Fibroblast of skin of left quadriceps (primary cell): ENCODE data around the gene TDRD15.
"Not testable (repeated sequence)": the region's sequence is repeated elsewhere in the genome, so short reads cannot be mapped to it uniquely, and the experiment has no call there.

ENCODE experiments used
- DNase-seq, 2 experiments: peaks; one replicate each; pipeline ENCODE4 v3.0.0-alpha.2; 2013; ENCODE audit warnings: low read depth in 2 of 2

The TDRD15 gene

GRCh38 chr2:21146638-21147037 is 22.9 kb downstream of the TDRD15 start:
- DNase-seq, result no peak

GRCh38 chr2:21148718-21149117 is 24.9 kb downstream of the TDRD15 start:
- no peak for DNase-seq

GRCh38 chr2:21151234-21151633 is 27.5 kb downstream of the TDRD15 start:
- not testable (repeated sequence) for DNase-seq

- no peak for DNase-seq
These were observed 31.8 kb downstream of the TDRD15 start for GRCh38 chr2:21155365-21156136.

- no peak for DNase-seq
These were observed 37.4 kb downstream of the TDRD15 start for GRCh38 chr2:21161122-21161521.

- DNase-seq, result no peak
These were observed 38.3 kb downstream of the TDRD15 start for GRCh38 chr2:21161832-21162614.

- no peak for DNase-seq
These were observed 38.8 kb downstream of the TDRD15 start for GRCh38 chr2:21162615-21162878.

GRCh38 chr2:21163213-21163612 is 39.4 kb downstream of the TDRD15 start:
- no peak for DNase-seq

GRCh38 chr2:21165350-21165749 is 41.6 kb downstream of the TDRD15 start:
- no peak for DNase-seq

- no peak for DNase-seq
These were observed 52.3 kb downstream of the TDRD15 start for GRCh38 chr2:21175895-21176646.

GRCh38 chr2:21181957-21182356 is 58.2 kb downstream of the TDRD15 start:
- DNase-seq, result no peak

- no peak for DNase-seq
These were observed 59.5 kb downstream of the TDRD15 start for GRCh38 chr2:21183306-21183705.

GRCh38 chr2:21183726-21184125 is 60.0 kb downstream of the TDRD15 start:
- DNase-seq, result no peak

- no peak for DNase-seq
These were observed 67.8 kb downstream of the TDRD15 start for GRCh38 chr2:21191535-21191934.
